Measurements from ENCODE around the gene FOXO1. TPM values are rescaled to one million over a fixed set of nuclear protein-coding genes. Genes with fewer than 3 reads are reported as not detected.
A peak's percentile ranks its signal among the peaks of the same experiment; 100 is the strongest.

Gene FOXO1
- total and polyA plus RNA-seq, 2 of the 13 experiments (the other 11 are each of a cell fraction or from before 2014, with no cell fraction given): 8.1 to 13.1 TPM

- TF ChIP-seq ZBTB43 (CRISPR knock-in tag; conservative IDR thresholded peaks at IDR 0.05) (0 out of 2 replicates have a peak, but pooled peaks have one; percentile 54), STAG1 (CRISPR knock-in tag; IDR thresholded peaks at IDR 0.05) (no peak; the same call in 1 of the 2 replicates), RARA (CRISPR knock-in tag; IDR thresholded peaks at IDR 0.05) (peak; percentile 85), ZNF678 (CRISPR knock-in tag; IDR thresholded peaks at IDR 0.05) (no peak), ZNF382 (CRISPR knock-in tag; IDR thresholded peaks at IDR 0.05; ENCODE audit: borderline replicate concordance) (no peak), ZBTB14 (CRISPR knock-in tag; IDR thresholded peaks at IDR 0.05) (no peak), KLF15 (CRISPR knock-in tag; IDR thresholded peaks at IDR 0.05; ENCODE audit: borderline replicate concordance) (no peak), ATAD3A (CRISPR knock-in tag; IDR thresholded peaks at IDR 0.05) (no peak), RFXAP (CRISPR knock-in tag; IDR thresholded peaks at IDR 0.05; ENCODE audit: borderline replicate concordance) (peak; percentile 32; the same call in 1 of the 2 replicates), KAT7 (CRISPR knock-in tag; IDR thresholded peaks at IDR 0.05; ENCODE audit: borderline replicate concordance) (0 out of 2 replicates have a peak, but pooled peaks have one; percentile 70), HNRNPL (IDR thresholded peaks at IDR 0.05; ENCODE audit: low read depth, low read length) (no peak), ZNF331 (CRISPR knock-in tag; IDR thresholded peaks at IDR 0.05) (peak; percentile 85; the same call in 1 of the 2 replicates), KLF11 (CRISPR knock-in tag; IDR thresholded peaks at IDR 0.05) (no peak), ERF (CRISPR knock-in tag; IDR thresholded peaks at IDR 0.05) (peak; percentile 73; the same call in 1 of the 2 replicates), HBP1 (CRISPR knock-in tag; IDR thresholded peaks at IDR 0.05; ENCODE audit: low read depth) (0 out of 2 replicates have a peak, but pooled peaks have one; percentile 40), ZNF468 (CRISPR knock-in tag; IDR thresholded peaks at IDR 0.05) (no peak), ZNF564 (CRISPR knock-in tag; IDR thresholded peaks at IDR 0.05) (no peak), TCF7 (IDR thresholded peaks at IDR 0.05; ENCODE audit: low read depth) (peak; percentile 41; the same call in 1 of the 2 replicates), MAFF (IDR thresholded peaks at IDR 0.05; ENCODE audit: low read depth, low read length) (no peak), SKI (IDR thresholded peaks at IDR 0.05; ENCODE audit: partially characterized antibody) (no peak), ATF5 (CRISPR knock-in tag; IDR thresholded peaks at IDR 0.05; ENCODE audit: low read depth) (no peak), THAP11 (CRISPR knock-in tag; IDR thresholded peaks at IDR 0.05) (peak; percentile 25; the same call in 1 of the 2 replicates)
- TF ChIP-seq, protein P1, sequence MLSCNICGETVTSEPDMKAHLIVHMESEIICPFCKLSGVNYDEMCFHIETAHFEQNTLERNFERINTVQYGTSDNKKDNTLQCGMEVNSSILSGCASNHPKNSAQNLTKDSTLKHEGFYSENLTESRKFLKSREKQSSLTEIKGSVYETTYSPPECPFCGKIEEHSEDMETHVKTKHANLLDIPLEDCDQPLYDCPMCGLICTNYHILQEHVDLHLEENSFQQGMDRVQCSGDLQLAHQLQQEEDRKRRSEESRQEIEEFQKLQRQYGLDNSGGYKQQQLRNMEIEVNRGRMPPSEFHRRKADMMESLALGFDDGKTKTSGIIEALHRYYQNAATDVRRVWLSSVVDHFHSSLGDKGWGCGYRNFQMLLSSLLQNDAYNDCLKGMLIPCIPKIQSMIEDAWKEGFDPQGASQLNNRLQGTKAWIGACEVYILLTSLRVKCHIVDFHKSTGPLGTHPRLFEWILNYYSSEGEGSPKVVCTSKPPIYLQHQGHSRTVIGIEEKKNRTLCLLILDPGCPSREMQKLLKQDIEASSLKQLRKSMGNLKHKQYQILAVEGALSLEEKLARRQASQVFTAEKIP (CRISPR knock-in tag; IDR thresholded peaks at IDR 0.05; ENCODE audit: borderline replicate concordance): no peak
- TF ChIP-seq, protein P2, sequence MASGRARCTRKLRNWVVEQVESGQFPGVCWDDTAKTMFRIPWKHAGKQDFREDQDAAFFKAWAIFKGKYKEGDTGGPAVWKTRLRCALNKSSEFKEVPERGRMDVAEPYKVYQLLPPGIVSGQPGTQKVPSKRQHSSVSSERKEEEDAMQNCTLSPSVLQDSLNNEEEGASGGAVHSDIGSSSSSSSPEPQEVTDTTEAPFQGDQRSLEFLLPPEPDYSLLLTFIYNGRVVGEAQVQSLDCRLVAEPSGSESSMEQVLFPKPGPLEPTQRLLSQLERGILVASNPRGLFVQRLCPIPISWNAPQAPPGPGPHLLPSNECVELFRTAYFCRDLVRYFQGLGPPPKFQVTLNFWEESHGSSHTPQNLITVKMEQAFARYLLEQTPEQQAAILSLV (CRISPR knock-in tag; IDR thresholded peaks at IDR 0.05; ENCODE audit: borderline replicate concordance): no peak
These were observed 129.9 kb downstream of the FOXO1 start (continued) for GRCh38 chr13:40536443-40537113.
